ENCODE data around the gene DNAH17.

GRCh38 chr17:78378225-78379130 is 198.7 kb downstream of the DNAH17 start, which contains the start of gene PGS1:
- TF ChIP-seq CTCF (IDR thresholded peaks at IDR 0.05) (no peak), EZH2 (IDR thresholded peaks at IDR 0.05) (no peak), EZH2phosphoT487 (IDR thresholded peaks at IDR 0.05) (no peak)
